Measurements from ENCODE around the gene DNAH7.

DNA sequence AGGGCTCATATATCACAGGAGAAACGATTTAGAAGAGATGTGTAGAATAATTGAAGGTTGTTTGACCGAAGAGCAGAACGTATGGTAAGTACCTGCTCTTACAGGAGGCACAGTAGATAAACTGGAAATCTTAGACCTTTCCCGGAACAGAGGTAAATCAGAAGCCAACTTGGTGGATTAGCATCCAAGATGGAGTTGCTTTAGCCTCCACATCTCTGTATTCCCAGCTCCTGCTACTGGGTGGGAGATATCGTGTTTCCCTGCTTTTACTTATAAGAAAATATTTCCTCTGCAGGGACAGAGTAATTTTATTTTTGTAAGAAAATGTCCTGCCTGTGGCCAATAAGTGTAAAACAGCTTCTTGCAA lies 247.1 kb downstream of the DNAH7 start:
- TF ChIP-seq TAF1 (IDR thresholded peaks at IDR 0.05; ENCODE audit: borderline replicate concordance, low read depth, low read length) (no peak), POLR2A (IDR thresholded peaks at IDR 0.05; ENCODE audit: low read depth, low read length) (no peak), POLR2AphosphoS5 (IDR thresholded peaks at IDR 0.05; ENCODE audit: low read depth, low read length) (no peak)

Data from GM12892 (cell line).